ENCODE measurements around the gene KANSL1. TPM values are rescaled to one million over a fixed set of nuclear protein-coding genes. Genes with fewer than 3 reads are reported as not detected.
"Not testable (repeated sequence)": the region's sequence is repeated elsewhere in the genome, so short reads cannot be mapped to it uniquely, and the experiment has no call there.

KANSL1 gene
- total RNA-seq, 2 donors from 2014 or later = 60.0 to 72.3 TPM

DNA sequence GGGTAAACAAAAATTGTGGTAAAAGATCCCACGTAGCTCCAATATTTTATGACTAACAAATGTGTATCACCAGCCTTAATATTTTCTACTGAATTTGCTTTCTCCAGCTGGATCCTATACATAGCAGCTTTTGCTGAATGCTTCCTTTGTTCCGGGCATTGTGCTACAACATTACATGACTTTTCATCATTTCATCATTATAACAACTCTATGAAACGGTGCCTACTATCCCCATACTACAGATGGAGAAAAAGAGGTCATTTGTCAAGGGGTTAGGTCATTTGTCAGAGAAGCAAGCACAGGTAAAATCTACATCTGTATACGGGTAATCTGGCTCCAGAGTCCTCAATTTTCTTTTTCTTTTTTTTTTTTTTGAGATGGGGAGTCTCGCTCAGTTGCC is 74.3 kb downstream of the KANSL1 start:
- H3K27me3 ChIP-seq = no peaks in the 10 kb centered on the region
- intact Hi-C loops (cut with DNase I) = no loop called here
- no peak overlapping the region for H3K4me3 ChIP-seq
- no peak overlapping the region for H3K9ac ChIP-seq (ENCODE audit: low read depth in 2 of 2, low read length in 2 of 2)
- H3K36me3 ChIP-seq = no peaks in the 10 kb centered on the region
- no peak for DNase-seq
- no peak overlapping the region for H3K27ac ChIP-seq
- H3K9me3 ChIP-seq = no peaks in the 10 kb centered on the region
- H3K4me1 ChIP-seq = peaks cover 3% of the 10 kb centered on the region
- TF ChIP-seq, protein P1, sequence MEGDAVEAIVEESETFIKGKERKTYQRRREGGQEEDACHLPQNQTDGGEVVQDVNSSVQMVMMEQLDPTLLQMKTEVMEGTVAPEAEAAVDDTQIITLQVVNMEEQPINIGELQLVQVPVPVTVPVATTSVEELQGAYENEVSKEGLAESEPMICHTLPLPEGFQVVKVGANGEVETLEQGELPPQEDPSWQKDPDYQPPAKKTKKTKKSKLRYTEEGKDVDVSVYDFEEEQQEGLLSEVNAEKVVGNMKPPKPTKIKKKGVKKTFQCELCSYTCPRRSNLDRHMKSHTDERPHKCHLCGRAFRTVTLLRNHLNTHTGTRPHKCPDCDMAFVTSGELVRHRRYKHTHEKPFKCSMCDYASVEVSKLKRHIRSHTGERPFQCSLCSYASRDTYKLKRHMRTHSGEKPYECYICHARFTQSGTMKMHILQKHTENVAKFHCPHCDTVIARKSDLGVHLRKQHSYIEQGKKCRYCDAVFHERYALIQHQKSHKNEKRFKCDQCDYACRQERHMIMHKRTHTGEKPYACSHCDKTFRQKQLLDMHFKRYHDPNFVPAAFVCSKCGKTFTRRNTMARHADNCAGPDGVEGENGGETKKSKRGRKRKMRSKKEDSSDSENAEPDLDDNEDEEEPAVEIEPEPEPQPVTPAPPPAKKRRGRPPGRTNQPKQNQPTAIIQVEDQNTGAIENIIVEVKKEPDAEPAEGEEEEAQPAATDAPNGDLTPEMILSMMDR (IDR thresholded peaks at IDR 0.05) = no peak

DNA sequence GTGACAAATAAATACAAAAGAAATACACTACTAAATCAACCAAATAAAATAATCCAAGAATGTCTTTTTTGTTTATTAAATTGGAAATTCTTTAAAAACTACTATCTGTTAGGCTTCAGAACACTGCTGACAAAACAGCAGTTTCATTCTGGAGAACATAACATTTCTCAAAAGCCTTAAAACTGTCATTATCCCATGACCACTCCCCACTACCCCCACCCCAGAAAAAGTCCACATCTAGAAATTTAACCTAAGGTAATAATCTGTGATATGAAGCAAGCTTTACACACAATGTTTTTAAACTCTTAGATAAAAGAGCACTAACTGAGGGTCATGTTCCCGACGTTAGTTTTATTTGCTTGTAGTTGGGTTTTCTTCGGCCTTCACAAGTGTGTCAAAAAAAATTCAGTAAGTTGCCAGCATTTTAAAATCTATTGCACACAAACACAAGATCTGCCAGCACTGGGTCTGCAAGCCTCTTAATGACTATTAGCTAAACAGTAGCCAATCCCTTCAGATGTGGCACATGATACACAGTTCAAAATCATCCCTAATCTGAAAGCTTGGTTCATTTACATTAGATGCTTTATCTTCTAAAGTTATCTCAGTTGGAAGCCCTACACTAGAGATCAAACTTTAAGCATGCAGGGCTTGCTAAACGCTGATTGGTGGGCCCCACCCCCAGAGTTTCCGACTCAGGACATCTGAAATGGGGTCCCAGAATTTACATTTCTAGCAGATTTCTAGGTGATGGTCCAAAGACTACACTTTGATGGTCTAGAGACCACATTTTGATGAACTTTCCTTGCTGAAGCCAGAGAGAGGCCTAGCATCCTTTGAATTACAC is 75.2 kb downstream of the KANSL1 start:
- Histone ChIP-seq H3K27me3 (no peaks in the 10 kb centered on the region), H3K9me3 (no peaks in the 10 kb centered on the region), H3K27ac (no peak overlapping the region), H3K4me1 (peaks cover 3% of the 10 kb centered on the region), H3K9ac (ENCODE audit: low read depth in 2 of 2, low read length in 2 of 2) (no peak overlapping the region), H3K36me3 (no peaks in the 10 kb centered on the region), H3K4me3 (no peak overlapping the region)
- TF ChIP-seq, protein P1 (IDR thresholded peaks at IDR 0.05) = no peak
- intact Hi-C loops (cut with DNase I) = no loop called here
- DNase-seq = no peak

DNA sequence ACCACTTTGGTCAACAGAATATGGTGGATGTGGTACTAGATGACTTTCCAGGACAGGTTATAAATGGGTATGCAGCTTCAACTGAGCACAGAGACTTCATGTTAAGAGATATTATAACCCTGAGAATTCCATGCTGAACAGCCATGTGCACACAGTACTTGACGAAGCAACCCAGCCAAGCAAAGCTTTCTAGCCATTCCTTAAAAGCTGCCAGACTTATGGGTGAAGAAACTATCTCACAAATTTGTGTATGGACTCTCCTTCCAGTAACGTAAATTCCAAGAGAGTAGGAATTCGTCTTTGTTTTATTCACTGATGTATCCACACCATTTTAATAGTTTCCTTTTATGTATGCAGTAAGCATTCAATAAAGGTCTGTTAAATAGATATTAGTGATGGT is 76.1 kb downstream of the KANSL1 start:
- H3K4me3 ChIP-seq = no peak overlapping the region
- TF ChIP-seq, protein P1 (IDR thresholded peaks at IDR 0.05) = no peak
- H3K4me1 ChIP-seq = no peaks in the 10 kb centered on the region
- intact Hi-C loops (cut with DNase I) = no loop called here
- no peak overlapping the region for H3K9ac ChIP-seq (ENCODE audit: low read depth in 2 of 2, low read length in 2 of 2)
- no peaks in the 10 kb centered on the region for H3K27me3 ChIP-seq
- no peaks in the 10 kb centered on the region for H3K36me3 ChIP-seq
- no peak overlapping the region for H3K27ac ChIP-seq
- no peak for DNase-seq
- no peaks in the 10 kb centered on the region for H3K9me3 ChIP-seq

DNA sequence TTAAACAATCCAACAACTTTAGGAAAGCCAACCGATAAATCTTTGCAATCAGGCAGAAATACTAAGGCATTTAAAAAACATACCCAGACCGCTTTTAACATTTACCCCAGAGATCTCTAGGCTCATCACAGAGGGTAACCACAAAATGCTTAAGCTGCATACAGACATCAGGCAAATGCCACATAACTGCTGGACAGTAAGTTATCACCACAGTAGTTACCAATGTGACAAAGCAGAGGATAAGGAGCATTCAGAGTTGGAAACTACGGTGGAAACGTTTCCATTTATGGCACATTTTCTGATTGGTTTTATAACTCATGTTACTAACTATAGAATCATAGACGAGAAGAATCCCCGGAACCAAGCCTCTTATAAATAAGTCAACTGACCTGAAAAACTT is 77.5 kb downstream of the KANSL1 start:
- Histone ChIP-seq H3K27me3 (no peaks in the 10 kb centered on the region), H3K4me3 (no peak overlapping the region), H3K27ac (no peak overlapping the region), H3K9ac (ENCODE audit: low read depth in 2 of 2, low read length in 2 of 2) (no peak overlapping the region), H3K9me3 (no peaks in the 10 kb centered on the region), H3K4me1 (no peaks in the 10 kb centered on the region), H3K36me3 (no peaks in the 10 kb centered on the region)
- intact Hi-C loops (cut with DNase I) = no loop called here
- DNase-seq = no peak
- TF ChIP-seq, protein P1 (IDR thresholded peaks at IDR 0.05) = no peak

DNA sequence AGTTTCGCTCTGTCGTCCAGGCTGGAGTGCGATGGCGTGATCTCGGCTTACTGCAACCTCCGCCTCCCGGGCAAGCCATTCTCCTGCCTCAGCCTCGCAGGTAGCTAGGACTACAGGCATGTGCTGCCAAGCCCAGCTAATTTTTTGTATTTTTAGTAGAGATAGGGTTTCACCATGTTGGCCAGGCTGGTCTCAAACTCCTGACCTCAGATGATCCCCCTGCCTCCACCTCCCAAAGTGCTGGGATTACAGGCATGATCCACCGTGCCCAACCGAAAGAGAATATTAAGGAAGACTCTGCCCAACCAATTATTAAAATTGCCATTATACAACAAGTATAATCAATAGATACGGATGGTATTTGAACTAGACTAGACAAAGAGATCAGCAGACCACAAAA is 82.0 kb downstream of the KANSL1 start:
- H3K27ac ChIP-seq; H3K9ac ChIP-seq (ENCODE audit: low read depth in 2 of 2, low read length in 2 of 2); H3K36me3 ChIP-seq; intact Hi-C loops (cut with DNase I); H3K27me3 ChIP-seq; H3K9me3 ChIP-seq; H3K4me3 ChIP-seq; DNase-seq: not testable (repeated sequence)
- H3K4me1 ChIP-seq = peaks cover 17% of the 10 kb centered on the region

DNA sequence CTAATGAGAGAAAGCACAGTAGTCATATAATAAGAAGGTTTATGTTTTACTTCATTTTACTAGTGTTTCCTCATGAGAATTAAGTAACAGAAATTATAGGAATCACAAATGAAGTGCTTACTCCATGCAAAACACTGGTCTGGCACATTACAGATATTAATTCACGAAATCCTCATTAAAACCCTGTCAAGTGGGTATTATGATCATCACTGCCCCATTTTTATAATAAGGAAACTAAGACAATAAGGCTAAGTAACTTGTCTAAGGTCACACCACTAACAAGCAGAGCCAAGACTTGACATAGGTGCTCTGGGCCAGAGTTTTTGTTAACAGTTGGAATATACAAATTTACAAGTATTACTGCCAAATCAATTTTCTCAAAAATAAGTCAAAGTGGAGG is 83.0 kb downstream of the KANSL1 start:
- Histone ChIP-seq H3K27me3 (no peaks in the 10 kb centered on the region), H3K4me1 (peaks cover 17% of the 10 kb centered on the region), H3K4me3 (no peak overlapping the region), H3K9ac (ENCODE audit: low read depth in 2 of 2, low read length in 2 of 2) (no peak overlapping the region), H3K9me3 (no peaks in the 10 kb centered on the region), H3K36me3 (no peaks in the 10 kb centered on the region), H3K27ac (no peak overlapping the region)
- intact Hi-C loops (cut with DNase I) = no loop called here
- DNase-seq = no peak
- TF ChIP-seq, protein P1 (IDR thresholded peaks at IDR 0.05) = no peak
